K562 (cell line): ENCODE measurements around the gene CD226. TPM values are rescaled to one million over a fixed set of nuclear protein-coding genes. Genes with fewer than 3 reads are reported as not detected.

Source experiments
- ATAC-seq: fragments of 200-7000 bp; cut with Tn5 transposase; 3 replicates; pipeline ENCODE4 v1.9.1; 2020; ENCODE audit warnings: moderate library complexity
- BruUV-seq: library from RNA; stranded (reverse); fragments of 400-500 nt; replicated peaks from 2 replicates; lab custom pipeline; 2021; lab: Mats Ljungman, UMichigan
- CTCF ChIA-PET: fragments of 300-600 bp; formaldehyde crosslinking; extraction: SDS; loops from one replicate; lab custom pipeline; 2021; ENCODE audit warnings: low intra/inter-chr PET ratio; lab: Yijun Ruan, JAX
- POLR2A ChIA-PET: fragments of 300-600, 350-650 bp; sonication (Branson Sonifier 250); formaldehyde crosslinking; extraction: SDS; loops from one replicate; lab custom pipeline; 2021; ENCODE audit warnings: antibody characterized with exemption, inconsistent platforms; lab: Yijun Ruan, JAX
- DNase-seq, 4 experiments: peaks; one replicate each; pipeline versions ENCODE4 v3.0.0 to v3.0.0-alpha.2; 2011 to 2018; ENCODE audit warnings: low spot score in 3 of 4, mixed read lengths in 3 of 4; ENCODE audit errors: extremely low read depth in 1 of 4
- FAIRE-seq: peaks from 2 replicates; lab custom pipeline; 2011; peaks lifted over from hg19 to GRCh38; lab: Jason Lieb, UNC
- H2AFZ ChIP-seq: 2 replicates; pipeline ENCODE4 v1.6.0; 2011; ENCODE audit warnings: low read depth, low read length, control low read depth, inconsistent platforms
- H3K27ac ChIP-seq: fragments of 200-600 bp; 3 replicates; pipeline ENCODE4 v1.8.0; 2011; ENCODE audit warnings: low read depth, mild to moderate bottlenecking, control low read depth, inconsistent platforms, low read length, moderate library complexity, mixed read lengths; ENCODE audit errors: extremely low read depth
- H3K27me3 ChIP-seq, 2 experiments: fragments of 300-600 bp in 1 of 2; 2 replicates in 1 of 2; 3 replicates in 1 of 2; pipeline versions ENCODE4 v1.6.0 to v1.8.0; 2011; ENCODE audit warnings: inconsistent platforms in 2 of 2, low read length in 2 of 2, mild to moderate bottlenecking in 1 of 2, mixed read lengths in 1 of 2, moderate library complexity in 1 of 2; ENCODE audit not compliant: control insufficient read depth in 2 of 2, insufficient read depth in 2 of 2
- H3K36me3 ChIP-seq: fragments of 300-600 bp; 3 replicates; pipeline ENCODE4 v1.8.0; 2011; ENCODE audit warnings: mild to moderate bottlenecking, low read length, inconsistent platforms; ENCODE audit not compliant: control insufficient read depth, insufficient read depth
- H3K4me1 ChIP-seq, 2 experiments: fragments of 200-600 bp in 1 of 2; replicated peaks in 1 of 2; 2 replicates in 1 of 2; 3 replicates in 1 of 2; pipeline versions ENCODE4 v1.5.1 to v1.8.0; 2011; ENCODE audit warnings: inconsistent platforms in 2 of 2, low read length in 2 of 2, mild to moderate bottlenecking in 1 of 2, mixed read lengths in 1 of 2, moderate library complexity in 1 of 2; ENCODE audit not compliant: control insufficient read depth in 2 of 2, insufficient read depth in 2 of 2
- H3K4me2 ChIP-seq: 2 replicates; pipeline ENCODE4 v1.6.1; 2011; ENCODE audit warnings: low read length, control low read depth, inconsistent platforms, mixed read lengths; ENCODE audit not compliant: insufficient read depth
- H3K4me3 ChIP-seq: fragments of 200-600 bp; sonication (generic), shearing (Covaris generic); 2 replicates; pipeline ENCODE4 v1.5.1; 2016; ENCODE audit warnings: control low read depth, inconsistent platforms
- H3K79me2 ChIP-seq: fragments of 200-600 bp; 3 replicates; pipeline ENCODE4 v1.8.0; 2011; ENCODE audit warnings: low read length, inconsistent platforms; ENCODE audit not compliant: control insufficient read depth, insufficient read depth
- H3K9ac ChIP-seq, 2 experiments: 2 replicates each; pipeline versions ENCODE4 v1.6.0 to v1.6.1; 2011; ENCODE audit warnings: low read depth in 2 of 2, low read length in 2 of 2, control low read depth in 1 of 2, inconsistent platforms in 1 of 2, mild to moderate bottlenecking in 1 of 2, mixed read lengths in 1 of 2; ENCODE audit not compliant: insufficient read depth in 1 of 2
- H3K9me1 ChIP-seq: one replicate; pipeline ENCODE4 v1.6.0; 2011; ENCODE audit warnings: inconsistent platforms, mild to moderate bottlenecking, low read length, moderate library complexity; ENCODE audit not compliant: control insufficient read depth, insufficient read depth
- H3K9me3 ChIP-seq: replicated peaks from 2 replicates; pipeline ENCODE4 v1.5.1; 2011; ENCODE audit warnings: low read depth, low read length, inconsistent platforms; ENCODE audit not compliant: control insufficient read depth, insufficient read depth
- H4K20me1 ChIP-seq: replicated peaks from 2 replicates; pipeline ENCODE4 v1.6.1; 2011; ENCODE audit warnings: low read length, inconsistent platforms, mixed read lengths; ENCODE audit not compliant: control insufficient read depth, insufficient read depth
- CEBPB ChIP-seq: fragments of 450-650 bp; IDR thresholded peaks from 2 replicates; pipeline ENCODE4 v1.6.1; 2016; ENCODE audit warnings: missing genetic modification characterization, missing compliant biosample characterization
- CEBPG ChIP-seq, 3 experiments: fragments of 200-800 bp in 1 of 3; sonication (Bioruptor generic) in 1 of 3; sonication (generic) in 1 of 3; formaldehyde crosslinking in 1 of 3; IDR thresholded peaks in 2 of 3; conservative IDR thresholded peaks in 1 of 3; 2 replicates each; pipeline versions ENCODE4 v1.6.1 to v1.8.0; 2016 to 2022; ENCODE audit warnings: missing compliant biosample characterization in 2 of 3, missing genetic modification characterization in 2 of 3, mild to moderate bottlenecking in 1 of 3, missing genetic modification reagents in 1 of 3
- CTCF ChIP-seq, 3 experiments: IDR thresholded peaks in 2 of 3; conservative IDR thresholded peaks in 1 of 3; 2 replicates each; pipeline ENCODE4 v1.5.1; 2011 to 2012; ENCODE audit warnings: low read length in 3 of 3, mild to moderate bottlenecking in 3 of 3, control low read depth in 2 of 3, improper control_type of control experiment in 1 of 3, inconsistent platforms in 1 of 3, low read depth in 1 of 3, mixed read lengths in 1 of 3, moderate library complexity in 1 of 3; ENCODE audit not compliant: insufficient read depth in 2 of 3
- MCM5 ChIP-seq: fragments of 450-650 bp; IDR thresholded peaks from 2 replicates; pipeline ENCODE4 v1.6.1; 2016; ENCODE audit warnings: low read depth
- NFXL1 ChIP-seq: fragments of 450-650 bp; formaldehyde crosslinking; IDR thresholded peaks from 2 replicates; pipeline ENCODE4 v1.4.0; 2021; ENCODE audit warnings: mild to moderate bottlenecking
- UBTF ChIP-seq, 2 experiments: IDR thresholded peaks; 2 replicates each; pipeline ENCODE4 v1.6.1; 2012; ENCODE audit warnings: improper control_type of control experiment in 2 of 2, low read depth in 2 of 2, low read length in 2 of 2, borderline replicate concordance in 1 of 2
- ZNF41 ChIP-seq: fragments of 250-450 bp; sonication (Bioruptor Pico); conservative IDR thresholded peaks from 2 replicates; pipeline ENCODE4 v1.4.0; 2020; ENCODE audit warnings: mild to moderate bottlenecking
- ZNF764 ChIP-seq: fragments of 250-450 bp; sonication (Bioruptor Pico); IDR thresholded peaks from 2 replicates; pipeline ENCODE4 v1.4.0; 2020; ENCODE audit warnings: low read depth, mild to moderate bottlenecking, moderate library complexity
- WGBS: fragments of 100-300 bp; shearing (Covaris generic); methylation state at CpG from one replicate; pipeline ENCODE4 v1.1.6; 2016; ENCODE audit warnings: low coverage, mixed read lengths; ENCODE audit not compliant: insufficient coverage; ENCODE audit errors: missing lambda C conversion rate; 5-methylcytosine and 5-hydroxymethylcytosine counted together
- in situ Hi-C: fragments of 300-500 bp; cut with MboI; formaldehyde crosslinking; loops from 4 replicates; pipeline ENCODE4 v1.15.0; 2018; ENCODE audit warnings: inconsistent platforms, mixed read lengths
- intact Hi-C: fragments of 100-400 bp; cut with micrococcal nuclease; formaldehyde crosslinking; loops from 2 replicates; pipeline ENCODE4 v1.14.2; 2022
- polyA plus RNA-seq, 8 experiments: library from polyadenylated mRNA; depleted of rRNA in 4 of 8; stranded (reverse) in 5 of 8; unstranded in 3 of 8; fragments of >200 nt; fragmentation: Nextera tagmentation in 2 of 8; fragmentation: Illumina TruSeq in 1 of 8; extraction: Ambion mirVana in 2 of 8; extraction: Trizol in 1 of 8; gene quantifications; 2 replicates each; pipeline versions ENCODE4 v1.2.1 to v1.2.3, GENCODE V29; 2011 to 2014; ENCODE audit warnings: inconsistent platforms in 1 of 8, missing spikeins in 1 of 8
- total RNA-seq, 7 experiments: library from RNA; depleted of rRNA in 6 of 7; stranded (reverse); fragments of >200 nt in 6 of 7; fragmentation: Illumina TruSeq in 2 of 7; extraction: Trizol in 2 of 7; gene quantifications; 2 replicates each; pipeline versions ENCODE4 v1.2.1 to v1.2.3, GENCODE V29; 2011 to 2021; ENCODE audit warnings: low replicate concordance in 1 of 7

CD226 gene
- total and polyA plus RNA-seq, 9 of the 15 experiments (the other 6 are each of a cell fraction or from before 2014, with no cell fraction given) = 0.32 to 1.7 (median 0.80) TPM

GRCh38 chr18:69845593-69846506 is 101.8 kb downstream of the CD226 start (continued):
- TF ChIP-seq ZNF764 (no peak), MCM5 (no peak), CTCF (IDR thresholded peaks at IDR 0.05 in 2 of 3, conservative IDR thresholded peaks at IDR 0.05 in 1 of 3; ENCODE audit: insufficient read depth in 2 of 3, low read depth in 1 of 3, low read length in 3 of 3) (peak in 1 of 3 experiments; percentile 42; a peak in 2 of 6 replicates)

GRCh38 chr18:69844656-69845055 is 103.0 kb downstream of the CD226 start:
- BruUV-seq = no TSS peak
- H3K9me3 ChIP-seq = no peaks in the 10 kb centered on the region
- H3K36me3 ChIP-seq = no peaks in the 10 kb centered on the region
- WGBS = 58% methylated on average over 2 of the region's 2 CpGs
- H3K4me1 ChIP-seq = peaks cover 0 to under 1% of the 10 kb centered on the region in 2 experiments; a peak in 2 of 5 replicates
- H3K9ac ChIP-seq = no peak overlapping the region
- ChIA-PET CTCF (no interaction called here), POLR2A (no interaction called here)
- ATAC-seq (no peak), FAIRE-seq (no peak), DNase-seq (no peak)
- no peak overlapping the region for H3K27ac ChIP-seq
- no peak overlapping the region for H3K4me3 ChIP-seq
- TF ChIP-seq CEBPG (CRISPR knock-in tag; IDR thresholded peaks at IDR 0.05) (no peak), CEBPG (tag; conservative IDR thresholded peaks at IDR 0.05 in 1 of 2, IDR thresholded peaks at IDR 0.05 in 1 of 2) (peak; percentile 17 to 67; a peak in 2 of 4 replicates), CEBPB (tag) (peak; percentile 71), ZNF41 (CRISPR knock-in tag) (no peak), UBTF (IDR thresholded peaks at IDR 0.05; ENCODE audit: borderline replicate concordance in 1 of 2, low read depth in 2 of 2, low read length in 2 of 2) (no peak), NFXL1 (CRISPR knock-in tag) (no peak)
- in situ Hi-C loops = no loop called here
- H4K20me1 ChIP-seq = no peaks in the 10 kb centered on the region
- no peaks in the 10 kb centered on the region for H3K79me2 ChIP-seq
- no peaks in the 10 kb centered on the region for H3K27me3 ChIP-seq
- H3K9me1 ChIP-seq = no peaks in the 10 kb centered on the region
- no peak overlapping the region for H3K4me2 ChIP-seq
- no peak overlapping the region for H2AFZ ChIP-seq
- intact Hi-C loops = loop anchor here (5.0 kb wide), 1 partner anchor 228 kb away; no protein-coding TSS in a partner anchor
